CD4-positive, alpha-beta T cell treated with Interferon alpha-2 for 1 hour (primary cell): ENCODE data around the gene COL26A1.

Source experiments
- DNase-seq, 2 donors: peaks; one replicate each; pipeline ENCODE4 v3.0.0-alpha.2; 2020 to 2022

Gene COL26A1

DNA sequence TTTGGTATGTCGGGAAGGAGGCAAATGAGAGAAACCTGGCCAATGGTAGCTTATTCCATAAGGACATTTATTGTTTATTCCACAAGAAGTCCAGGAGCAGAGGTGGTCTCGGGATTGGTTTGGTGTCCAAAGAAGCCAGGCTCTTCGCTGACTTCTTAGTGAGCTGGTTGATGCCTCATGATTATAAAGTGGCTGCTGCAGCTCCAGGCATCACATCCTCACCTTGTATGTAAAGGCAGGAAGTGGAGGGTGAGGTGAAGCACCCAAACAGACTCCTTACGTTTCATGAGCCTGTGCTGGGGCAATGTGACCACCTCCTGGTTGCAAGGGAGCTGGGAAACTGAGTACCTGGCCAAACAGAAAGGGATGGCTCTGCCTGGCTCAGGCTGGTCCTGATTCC, 174.0 kb downstream of the COL26A1 start:
- no peak for DNase-seq

DNA sequence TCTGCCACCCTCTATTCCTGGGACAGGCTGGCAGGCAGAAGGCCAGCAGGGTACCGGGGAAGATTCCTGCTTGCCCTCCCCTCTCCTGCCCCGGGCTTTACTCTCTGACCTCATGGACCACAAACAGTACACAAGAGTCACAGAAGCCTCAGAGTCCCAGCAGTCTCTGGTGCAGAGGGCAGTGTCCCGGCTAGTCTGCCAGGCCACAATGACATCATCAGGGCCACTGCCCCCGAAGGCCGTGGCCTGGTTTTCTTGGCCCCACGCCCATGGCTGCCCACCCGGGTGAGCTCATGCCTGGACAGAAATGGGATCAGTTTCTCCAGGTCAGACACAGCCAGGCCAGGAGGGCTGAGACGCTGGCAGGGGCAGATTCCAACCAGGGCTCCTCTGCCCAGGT, 174.5 kb downstream of the COL26A1 start:
- no peak for DNase-seq

DNA sequence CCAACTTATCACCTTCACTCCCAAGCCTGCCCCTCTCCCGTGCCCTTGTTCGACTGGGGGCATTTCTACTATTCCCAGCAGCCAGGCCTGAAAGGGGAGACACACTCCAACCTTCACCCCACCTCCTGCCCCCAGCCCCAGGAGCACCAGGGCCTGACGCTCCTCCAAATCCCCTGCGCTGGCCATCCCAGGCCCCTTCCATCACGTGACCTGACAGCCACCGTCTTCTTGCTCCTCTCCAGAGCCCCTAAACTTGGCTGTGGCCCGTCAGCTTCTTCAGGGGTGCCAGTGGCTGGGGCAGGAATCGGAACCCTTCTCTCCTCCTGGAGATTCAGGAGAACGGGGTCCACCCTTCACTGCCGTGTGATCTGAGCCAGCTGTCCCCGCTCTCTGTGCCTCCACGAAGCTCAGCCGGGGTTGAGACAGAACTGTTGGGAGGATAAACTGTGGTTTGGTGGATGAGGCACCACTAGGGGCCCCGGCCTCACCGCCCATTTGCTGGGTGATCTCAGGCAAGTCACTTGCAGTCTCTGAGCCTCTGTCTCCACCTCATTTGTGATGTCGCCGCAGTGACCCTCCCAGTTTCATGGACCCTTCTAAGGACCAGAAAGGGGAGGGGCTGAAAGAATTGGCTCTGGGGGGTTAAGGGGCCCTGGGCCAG, 175.4 kb downstream of the COL26A1 start:
- DNase-seq: no peak

DNA sequence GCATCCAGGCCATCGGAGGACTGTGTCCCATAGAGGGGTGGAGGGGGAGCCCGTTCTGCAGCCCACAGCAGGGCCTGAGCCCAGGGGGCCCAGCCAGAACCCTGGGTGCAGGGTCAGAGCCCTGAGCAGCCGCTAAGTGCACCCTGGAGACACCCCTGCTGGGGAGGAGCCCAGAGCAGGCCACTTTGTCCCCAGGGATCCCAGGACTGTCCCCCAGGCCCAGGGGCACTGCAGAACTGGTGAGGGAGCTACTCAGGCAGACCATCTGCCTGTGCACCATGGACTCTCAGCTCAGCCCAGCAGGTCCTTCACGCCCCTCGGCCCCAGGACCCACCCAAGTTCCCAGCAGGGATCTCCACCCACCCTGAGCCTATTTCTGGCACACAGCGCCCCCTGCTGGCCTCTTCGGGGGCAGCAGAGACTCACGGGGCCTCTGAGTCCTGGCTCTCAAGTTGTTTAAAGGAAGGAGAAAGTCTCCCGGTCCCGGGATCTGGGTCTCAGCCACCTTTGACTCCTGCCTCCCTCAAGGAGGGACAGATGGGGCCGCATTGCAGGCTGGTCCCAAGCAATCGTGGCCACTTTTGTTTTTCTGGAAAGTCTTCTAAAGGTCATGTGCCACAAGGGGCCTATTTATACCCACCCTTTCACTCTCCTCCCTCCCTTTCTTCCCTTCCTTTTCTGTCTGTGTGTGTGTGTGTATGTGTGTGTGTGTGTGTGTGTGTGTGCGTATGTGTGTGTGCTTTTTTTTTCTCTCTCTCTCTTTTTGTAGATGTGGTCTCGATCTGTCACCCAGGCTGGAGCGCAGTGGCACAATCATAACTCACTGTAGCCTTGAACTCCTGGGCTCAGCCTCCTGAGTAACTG, 176.2 kb downstream of the COL26A1 start:
- peak; percentile 29 to 36 for DNase-seq

DNA sequence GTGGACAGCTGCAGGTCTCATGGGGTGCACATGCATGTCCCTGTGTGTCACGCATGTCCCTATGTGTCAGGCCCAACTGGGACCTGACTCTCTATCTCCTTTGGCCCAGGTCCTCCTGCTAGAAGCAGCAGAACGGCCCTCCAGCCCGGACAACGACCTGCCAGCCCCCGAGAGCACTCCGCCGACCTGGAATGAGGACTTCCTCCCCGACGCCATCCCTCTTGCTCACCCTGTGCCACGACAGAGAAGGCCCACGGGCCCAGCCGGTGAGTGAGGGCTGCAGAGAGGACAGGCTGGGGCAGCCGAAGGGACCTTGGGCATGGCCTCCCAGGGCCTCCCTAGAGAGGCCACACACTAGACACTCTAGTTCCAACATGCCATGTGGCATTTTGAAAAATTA, 177.1 kb downstream of the COL26A1 start:
- DNase-seq: no peak

DNA sequence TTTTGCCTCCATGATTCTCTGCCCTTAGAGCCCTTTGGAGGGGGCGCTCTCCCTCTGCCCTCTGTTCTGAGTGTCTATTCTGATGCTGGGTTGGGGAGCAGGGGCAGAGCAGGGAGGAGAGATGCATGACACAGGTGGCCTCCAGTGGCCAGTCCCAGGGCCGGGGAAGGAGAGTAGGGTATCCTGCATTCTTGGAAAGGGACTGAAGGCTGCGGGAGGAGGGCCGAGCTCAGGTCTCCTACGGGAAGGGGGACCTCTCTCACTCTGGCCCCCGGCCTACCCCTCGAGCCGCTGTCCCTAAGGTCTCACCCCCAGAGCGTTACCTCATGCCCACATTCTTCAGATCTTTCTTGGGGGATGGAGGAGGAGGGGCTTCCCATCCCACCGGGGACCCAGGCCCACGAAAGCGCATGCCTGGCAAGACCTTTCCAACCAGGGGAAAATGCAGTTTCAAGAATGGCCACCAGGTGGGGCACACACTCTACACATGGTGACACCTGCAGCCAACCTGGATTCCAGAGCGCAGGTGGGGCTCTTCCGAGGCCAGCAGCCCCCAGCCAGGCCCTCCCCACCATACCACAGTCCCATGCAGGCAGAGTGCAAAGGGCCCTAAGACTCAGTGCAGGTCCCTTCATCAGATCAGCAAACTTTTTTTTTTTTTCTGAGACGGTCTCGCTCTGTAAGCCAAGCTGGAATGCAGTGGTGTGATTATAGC, 180.0 kb downstream of the COL26A1 start:
- DNase-seq: peak; percentile 56 to 70

DNA sequence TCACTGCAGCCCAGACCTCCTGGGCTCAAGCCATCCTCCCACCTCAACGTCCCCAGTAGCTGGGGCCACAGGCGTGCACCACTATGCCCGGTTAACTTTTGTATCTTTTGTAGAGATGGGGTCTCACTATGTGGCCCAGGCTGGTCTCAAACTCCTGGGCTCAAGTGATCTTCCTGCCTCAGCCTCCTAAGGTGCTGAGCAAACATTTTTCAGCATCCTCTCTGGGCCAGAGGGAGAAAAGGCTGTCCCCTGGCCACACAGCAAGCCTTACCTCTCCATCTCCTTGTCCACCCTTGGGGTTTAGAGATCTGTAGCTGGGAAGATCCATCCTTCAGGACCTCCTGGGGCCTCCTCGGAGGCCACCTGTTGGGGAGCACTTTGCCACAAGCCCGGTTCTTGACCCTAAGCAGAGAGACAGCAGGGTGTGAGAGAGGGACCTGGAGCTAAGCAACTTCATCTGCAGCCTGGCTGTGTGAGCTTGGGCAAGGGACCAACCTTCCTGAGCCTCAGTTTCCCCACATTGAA, 180.6 kb downstream of the COL26A1 start:
- DNase-seq: no peak

DNA sequence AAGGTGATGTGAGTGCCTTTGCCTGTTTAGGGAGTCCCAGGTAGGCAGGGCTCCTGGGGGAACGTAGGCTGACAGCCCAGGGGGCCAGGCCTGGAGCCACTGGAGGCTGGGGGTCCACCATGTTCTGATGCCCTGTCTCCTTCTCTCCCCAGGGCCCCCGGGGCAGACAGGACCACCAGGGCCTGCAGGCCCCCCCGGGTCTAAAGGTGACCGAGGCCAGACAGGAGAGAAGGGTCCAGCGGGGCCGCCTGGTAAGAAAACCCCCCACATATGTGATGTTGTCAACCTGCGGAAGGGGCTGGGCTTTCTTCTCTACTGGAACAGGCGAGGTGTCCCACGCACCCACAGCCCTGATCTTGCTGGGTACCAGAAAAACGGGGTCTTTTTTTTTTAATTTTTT, 181.2 kb downstream of the COL26A1 start:
- no peak for DNase-seq

DNA sequence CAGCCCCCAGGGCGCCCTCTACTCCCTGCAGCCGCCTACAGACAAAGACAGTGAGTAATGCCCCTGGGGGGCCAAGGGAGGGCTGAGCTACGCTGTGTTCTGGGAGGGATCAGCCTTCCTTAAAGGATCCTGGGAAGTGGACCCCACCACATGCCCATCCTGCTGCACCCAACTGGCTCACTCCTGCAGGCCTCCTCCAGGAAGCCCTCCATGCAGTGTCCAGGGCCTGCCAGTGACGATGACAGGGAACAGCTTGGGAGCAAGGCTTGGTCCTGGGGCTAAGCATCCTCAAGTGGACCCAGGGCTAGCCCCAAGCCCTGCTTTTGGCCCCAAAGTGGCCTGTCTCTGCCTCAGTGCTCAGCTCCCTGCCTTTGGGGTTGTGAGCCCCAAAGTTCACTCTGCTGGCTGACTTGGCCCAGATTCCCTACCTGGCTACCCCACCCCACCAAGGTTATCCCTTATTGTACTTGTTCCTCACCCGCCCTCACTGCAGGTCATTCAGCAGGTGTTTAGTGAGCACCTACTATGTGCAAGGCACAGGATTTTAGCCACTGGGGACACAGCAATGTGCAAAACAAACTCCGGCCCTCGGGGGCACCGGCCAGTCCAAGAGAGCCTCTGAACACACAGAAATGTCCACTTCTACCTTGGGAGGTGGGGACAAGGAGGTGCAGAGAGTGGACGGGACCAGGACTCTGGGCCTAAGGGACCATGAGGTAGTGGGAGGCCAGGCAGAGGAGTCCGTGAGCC, 182.9 kb downstream of the COL26A1 start:
- DNase-seq: no peak

DNA sequence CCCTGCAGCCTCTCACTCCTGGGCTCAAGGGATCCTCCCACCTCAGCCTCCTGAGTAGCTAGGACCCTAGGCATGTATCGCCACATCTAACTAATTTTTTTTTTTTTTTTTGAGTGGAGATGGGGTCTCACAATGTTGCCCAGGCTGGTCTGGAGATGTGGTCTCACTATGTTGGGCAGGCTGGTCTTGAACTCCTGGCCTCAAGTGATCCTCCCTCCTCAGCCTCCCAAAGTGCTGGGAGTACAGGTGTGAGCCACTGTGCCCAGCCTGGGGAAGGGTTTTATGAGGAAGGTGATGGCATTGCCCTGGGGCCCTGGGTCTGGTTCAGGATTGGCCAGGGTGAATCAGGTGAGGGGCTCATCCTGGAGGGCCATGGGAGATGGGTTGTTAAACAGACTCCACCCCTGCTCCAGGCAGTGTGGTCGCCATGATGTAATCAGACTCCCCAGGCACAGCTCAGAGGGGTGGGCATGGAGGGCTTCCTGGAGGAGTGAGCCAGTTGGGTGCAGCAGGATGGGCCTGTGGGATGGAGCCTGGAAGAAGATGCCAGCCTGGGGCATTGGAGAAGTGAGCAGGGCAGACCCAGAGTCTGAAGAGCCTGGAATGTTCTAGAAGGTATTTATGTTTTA, 183.7 kb downstream of the COL26A1 start:
- DNase-seq: no peak

DNA sequence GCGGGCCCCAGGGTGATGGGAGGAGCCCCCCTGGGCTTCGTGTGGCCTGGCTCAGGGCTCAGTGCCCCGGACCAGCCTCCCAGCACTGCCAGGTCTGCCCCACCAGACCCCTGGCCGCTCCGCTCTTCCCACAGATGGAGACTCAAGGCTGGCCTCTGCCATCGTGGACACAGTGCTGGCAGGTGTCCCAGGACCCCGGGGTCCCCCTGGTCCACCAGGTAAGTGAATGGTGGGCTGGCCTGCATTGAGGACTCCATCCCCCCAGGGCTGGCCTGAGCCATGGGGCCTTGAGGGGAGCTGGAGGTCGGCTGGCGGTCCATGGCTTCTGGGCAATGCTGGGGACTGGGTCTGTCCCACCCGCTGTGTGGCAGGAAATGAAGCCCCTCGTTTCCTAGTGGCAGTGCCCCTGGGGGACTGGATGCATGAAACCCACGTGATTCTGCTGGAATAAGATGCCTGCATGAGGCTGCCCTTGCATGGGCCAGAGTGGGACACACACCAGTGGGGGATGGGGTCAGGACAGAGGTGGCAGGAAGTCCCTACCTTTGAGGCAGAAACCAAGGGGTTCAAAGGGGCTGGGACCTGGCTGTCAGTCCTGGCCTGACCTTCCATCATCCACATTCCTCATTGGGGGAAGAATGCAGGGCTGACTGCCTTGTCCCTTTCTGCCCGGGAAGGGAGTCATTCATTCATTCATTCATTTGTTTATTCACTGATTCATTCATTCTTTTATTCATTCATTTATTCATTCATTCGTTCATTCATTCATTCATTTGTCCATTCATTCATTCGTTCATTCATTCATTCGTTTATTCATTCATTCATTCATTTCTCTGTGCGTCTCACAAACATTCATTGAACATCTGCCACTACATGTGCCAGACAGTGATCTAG, 184.6 kb downstream of the COL26A1 start:
- no peak for DNase-seq

DNA sequence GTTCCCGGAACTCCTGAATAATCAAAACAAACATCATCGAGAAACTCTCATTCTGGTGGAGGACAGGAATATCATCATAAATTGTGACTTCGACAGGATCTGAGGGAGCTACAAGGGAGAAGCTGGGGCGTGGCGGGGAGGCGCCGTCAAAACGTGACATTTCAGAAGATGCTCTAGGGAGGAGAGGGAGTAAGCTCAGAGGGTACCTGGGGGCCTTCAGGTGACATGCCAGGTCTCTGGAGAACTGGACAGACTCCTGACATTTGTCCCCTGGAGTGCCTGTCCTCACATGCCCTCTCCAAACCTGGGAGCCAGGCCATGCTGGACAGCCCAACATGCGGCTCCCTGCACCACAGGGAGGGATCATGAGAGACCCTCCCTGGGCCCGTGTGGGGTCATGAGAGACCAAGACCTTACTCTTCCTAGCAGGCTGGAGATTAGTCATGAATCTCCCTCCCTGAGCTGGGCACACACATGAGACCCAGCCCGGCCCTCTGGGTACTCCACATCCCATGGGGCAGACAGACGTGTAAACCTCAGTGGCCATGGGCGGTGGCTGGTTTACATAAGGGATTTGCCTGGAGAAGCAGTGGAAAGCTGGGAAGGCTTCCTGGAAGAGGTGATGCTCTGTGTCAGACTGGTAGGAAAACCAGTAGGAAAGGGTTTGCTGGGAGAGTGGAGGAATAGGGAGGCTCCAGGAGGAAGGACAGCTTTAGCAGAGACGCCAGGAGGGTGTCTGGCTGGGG, 185.4 kb downstream of the COL26A1 start:
- no peak for DNase-seq

DNA sequence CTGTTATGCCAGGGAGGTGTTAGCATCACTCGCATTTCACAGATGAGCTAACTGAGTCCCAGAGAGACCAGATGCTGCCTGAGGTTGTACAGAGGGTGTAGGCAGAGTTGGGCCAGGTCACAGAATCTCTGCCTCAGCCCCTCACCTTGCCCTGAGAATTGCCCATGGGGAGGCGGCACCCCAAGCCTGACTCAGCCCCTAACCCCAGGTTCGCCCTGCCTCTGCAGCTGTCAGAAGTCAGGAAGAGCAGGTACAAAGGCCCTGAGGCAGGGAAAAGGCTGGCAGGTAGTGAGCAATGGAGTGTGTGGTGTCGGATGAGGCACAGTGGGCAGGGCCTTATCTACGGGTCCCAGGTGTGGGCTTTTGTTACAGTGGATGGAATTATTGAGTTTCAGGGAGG, 187.1 kb downstream of the COL26A1 start:
- DNase-seq: no peak

DNA sequence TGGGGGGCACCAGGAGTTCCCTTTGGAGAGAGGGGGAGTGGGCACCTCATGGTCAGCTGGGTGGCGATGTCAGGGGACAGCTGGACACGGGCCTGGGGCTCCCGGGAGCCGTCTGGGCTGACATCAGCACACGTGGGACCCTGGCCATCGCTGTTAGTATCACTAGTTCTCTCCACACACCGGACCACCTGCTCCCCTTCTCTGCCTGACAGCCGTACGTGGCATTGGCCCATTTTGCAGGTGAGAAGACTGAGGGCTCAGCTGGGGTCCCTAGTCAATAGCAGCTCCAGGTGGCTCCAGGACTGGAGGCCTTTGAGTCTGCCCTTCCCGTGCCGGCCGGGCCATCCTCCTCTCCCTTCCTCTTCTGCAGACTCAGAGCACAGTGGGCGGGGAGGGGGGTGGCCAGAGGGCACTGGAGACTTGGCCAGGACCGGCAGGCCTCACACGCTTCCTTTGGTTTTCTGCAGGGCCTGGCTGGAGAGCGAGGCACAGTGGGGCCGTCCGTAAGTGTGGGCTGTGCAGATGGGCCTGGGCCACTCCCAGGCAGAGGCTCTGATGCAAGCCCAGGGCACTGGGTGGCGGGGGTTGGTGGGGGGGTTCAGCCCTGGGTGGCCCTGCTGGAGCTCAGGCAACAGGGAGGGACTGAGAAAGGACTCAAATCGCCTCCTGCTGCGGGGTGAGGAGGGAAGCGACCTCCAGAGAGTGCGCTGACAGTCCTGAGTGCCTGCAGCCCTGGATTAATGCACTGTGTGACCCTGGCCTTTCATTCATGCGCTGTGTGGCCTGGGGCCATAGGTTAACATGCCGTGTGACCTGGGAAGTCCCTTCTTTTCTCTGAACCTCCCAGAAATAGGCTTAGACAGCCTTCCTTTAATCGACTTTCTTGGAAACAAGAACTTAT, 188.2 kb downstream of the COL26A1 start:
- no peak for DNase-seq

DNA sequence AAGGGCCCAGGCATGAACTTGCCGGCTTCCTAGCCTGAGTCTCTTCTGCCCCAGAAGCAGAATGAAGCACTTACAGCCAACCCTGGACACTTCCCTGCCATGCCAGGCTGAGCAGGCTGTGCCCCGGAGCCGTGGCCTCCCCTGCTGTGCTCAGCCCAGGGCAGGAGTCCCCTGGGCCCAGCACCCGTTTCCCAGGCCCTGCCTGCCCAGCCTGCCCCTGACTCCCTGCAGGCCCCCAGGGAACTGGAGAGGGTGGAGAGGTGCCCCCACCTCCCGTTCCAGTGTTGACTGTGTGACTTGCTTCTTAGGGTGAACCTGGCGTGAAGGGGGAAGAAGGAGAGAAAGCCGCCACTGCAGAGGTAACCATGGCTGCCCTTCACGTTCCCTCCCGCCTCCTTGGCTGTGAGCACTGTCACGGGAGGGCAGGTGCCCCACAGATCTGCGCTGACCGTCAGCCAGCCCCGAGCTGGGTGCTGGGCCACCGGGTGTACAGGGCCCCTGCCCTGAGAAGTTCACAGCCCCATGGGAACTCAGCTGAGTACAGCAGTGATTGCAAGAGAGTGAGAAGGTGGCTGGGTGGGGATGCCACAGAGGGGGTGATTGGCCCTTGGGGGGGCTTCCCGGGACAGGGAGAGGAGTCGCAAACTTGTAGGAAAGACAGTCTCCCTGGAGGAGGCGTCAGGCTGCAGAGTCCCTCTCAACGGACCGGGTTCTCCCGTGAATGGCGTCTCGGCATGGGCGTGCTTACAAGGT, 190.5 kb downstream of the COL26A1 start:
- DNase-seq: no peak

DNA sequence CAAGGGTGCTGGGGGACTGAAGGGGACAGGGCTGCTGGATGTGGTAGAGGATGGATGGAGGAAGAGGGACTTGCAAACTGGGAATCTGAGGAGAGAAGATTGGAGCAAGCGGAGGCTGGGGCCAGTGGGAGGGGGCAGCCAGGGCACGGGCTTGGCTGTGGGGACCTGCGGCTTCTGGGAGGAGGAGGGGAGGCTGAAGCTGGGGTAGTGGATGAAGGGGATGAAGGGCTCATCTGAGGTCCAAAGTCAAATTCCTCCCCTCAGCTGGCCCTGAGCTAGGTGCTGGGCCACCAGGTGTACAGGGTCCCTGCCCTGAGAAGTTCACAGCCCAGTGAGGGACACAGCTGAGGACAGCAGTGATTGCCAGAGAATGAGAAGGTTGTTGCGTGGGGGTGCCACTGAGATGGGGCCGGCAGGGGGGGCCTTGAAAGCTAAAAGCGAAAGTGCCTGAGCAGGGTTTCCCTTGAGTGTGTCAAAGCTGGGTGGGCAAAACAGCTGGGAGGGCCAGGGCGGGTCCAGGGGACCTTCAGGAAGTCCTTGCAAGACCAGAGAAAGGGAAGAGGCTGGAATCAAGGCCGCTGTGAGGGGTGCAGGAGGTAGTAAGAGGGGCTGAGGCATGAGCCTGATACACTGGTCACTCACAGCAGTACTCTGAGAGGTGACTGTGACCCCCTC, 191.2 kb downstream of the COL26A1 start:
- no peak for DNase-seq

DNA sequence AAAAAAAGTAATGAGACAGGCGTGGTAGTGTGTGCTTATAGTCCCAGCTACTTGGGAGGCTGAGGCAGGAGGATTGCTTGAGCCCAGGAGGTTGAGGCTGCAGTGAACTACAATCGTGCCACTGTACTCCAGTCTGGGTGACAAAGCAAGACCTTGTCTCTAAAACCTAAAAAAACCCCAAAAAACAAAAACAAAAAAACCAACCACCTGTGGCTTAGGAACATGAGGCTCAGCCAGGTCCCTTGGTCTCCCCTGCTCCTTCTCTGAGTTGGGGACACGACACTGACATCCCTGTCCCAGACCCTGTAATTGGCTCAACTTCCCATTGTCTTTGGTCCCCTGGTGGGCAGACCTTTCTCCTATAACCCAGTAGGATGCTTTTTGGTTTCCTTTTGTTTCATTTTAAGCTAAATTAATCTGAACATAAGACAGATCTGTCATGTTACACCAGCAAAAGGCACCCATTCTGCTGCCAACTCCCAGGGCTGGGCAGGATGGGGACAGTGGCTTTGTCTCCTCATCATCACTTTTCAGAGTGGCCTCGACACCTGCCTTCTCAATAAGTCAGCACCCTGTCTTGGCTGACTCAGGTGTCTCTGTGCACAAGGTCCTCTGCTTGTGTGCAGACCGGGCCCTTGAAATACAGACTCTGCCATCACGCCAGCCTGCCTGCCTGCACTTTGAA, 192.1 kb downstream of the COL26A1 start:
- no peak for DNase-seq
